ENCODE results near the gene SLC25A26. TPM values are rescaled to one million over a fixed set of nuclear protein-coding genes. Genes with fewer than 3 reads are reported as not detected.

SLC25A26 gene
- total and polyA plus RNA-seq, 7 donors: 17.8 to 42.8 (median 22.4) TPM

DNA sequence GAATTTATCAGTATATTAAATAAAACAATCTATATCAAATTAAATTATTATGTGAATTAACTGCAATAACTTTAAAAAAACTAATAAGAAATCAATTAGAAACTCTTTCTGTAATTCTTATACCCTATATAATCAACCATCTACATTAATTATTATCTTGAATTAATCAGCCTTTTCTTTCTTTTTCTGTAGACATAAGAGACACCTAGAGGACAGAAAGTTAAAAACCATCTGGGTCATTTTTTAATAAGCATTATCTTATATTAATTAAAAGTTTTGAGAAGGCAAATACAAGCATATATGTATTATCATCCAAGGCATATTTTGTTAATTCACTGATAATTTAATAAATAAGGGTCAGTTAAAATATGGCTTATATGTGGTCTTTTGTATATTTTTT, 24.2 kb upstream of the SLC25A26 start:
- Histone ChIP-seq H3K4me3 (no peak overlapping the region), H3K9me3 (no peaks in the 10 kb centered on the region), H3K27me3 (no peaks in the 10 kb centered on the region), H3K4me1 (peaks cover 0 to 4% (median 2%) of the 10 kb centered on the region in 4 donors), H3K36me3 (no peaks in the 10 kb centered on the region), H3K27ac (no peak overlapping the region)
- TF ChIP-seq EP300 (IDR thresholded peaks at IDR 0.05) (no peak), POLR2A (IDR thresholded peaks at IDR 0.05) (no peak), POLR2AphosphoS5 (IDR thresholded peaks at IDR 0.05) (no peak)
- TF ChIP-seq, protein P1, sequence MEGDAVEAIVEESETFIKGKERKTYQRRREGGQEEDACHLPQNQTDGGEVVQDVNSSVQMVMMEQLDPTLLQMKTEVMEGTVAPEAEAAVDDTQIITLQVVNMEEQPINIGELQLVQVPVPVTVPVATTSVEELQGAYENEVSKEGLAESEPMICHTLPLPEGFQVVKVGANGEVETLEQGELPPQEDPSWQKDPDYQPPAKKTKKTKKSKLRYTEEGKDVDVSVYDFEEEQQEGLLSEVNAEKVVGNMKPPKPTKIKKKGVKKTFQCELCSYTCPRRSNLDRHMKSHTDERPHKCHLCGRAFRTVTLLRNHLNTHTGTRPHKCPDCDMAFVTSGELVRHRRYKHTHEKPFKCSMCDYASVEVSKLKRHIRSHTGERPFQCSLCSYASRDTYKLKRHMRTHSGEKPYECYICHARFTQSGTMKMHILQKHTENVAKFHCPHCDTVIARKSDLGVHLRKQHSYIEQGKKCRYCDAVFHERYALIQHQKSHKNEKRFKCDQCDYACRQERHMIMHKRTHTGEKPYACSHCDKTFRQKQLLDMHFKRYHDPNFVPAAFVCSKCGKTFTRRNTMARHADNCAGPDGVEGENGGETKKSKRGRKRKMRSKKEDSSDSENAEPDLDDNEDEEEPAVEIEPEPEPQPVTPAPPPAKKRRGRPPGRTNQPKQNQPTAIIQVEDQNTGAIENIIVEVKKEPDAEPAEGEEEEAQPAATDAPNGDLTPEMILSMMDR (IDR thresholded peaks at IDR 0.05): no peak
- DNase-seq: no peak
- intact Hi-C loops (cut with DNase I): loop anchor here (10.0 kb wide), 1 partner anchor 412 kb away; no protein-coding TSS in a partner anchor

DNA sequence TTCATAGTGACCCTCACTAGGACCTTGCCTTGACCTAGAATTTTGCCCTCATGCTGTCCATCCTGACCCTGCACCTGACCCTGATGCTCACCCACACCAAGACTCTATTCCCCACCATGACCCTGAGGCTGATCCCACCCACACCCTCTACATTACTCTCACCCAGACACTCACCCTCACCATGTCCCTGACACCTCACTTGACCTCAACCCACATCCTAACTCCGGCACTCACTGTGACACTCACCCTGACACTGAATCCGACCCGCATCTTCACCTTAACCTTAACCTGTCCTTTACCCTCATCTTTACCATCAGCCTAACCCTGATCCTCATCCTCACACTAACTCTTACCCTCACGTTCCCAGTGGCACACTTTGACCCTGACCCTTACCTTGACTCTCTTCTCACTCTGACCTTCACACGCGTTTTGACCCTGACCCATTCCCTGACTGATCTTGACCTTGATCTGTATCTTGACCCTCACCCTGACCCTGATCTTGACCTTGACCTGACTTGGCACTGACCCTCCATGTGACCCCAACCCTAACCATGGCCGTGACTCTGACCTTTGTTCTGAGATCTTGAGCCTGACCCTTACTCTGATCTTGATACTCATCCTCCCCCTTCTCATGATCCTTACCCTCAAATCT, 22.2 kb upstream of the SLC25A26 start:
- Histone ChIP-seq H3K36me3 (no peaks in the 10 kb centered on the region), H3K27ac (no peak overlapping the region), H3K27me3 (no peaks in the 10 kb centered on the region), H3K4me3 (no peak overlapping the region), H3K9me3 (no peaks in the 10 kb centered on the region), H3K4me1 (peaks cover 0 to 4% (median 2%) of the 10 kb centered on the region in 4 donors)
- WGBS, 2 donors: 90 to 92% methylated on average over 7 of the region's 7 CpGs
- intact Hi-C loops (cut with DNase I): loop anchor here (10.0 kb wide), 1 partner anchor 414 kb away; no protein-coding TSS in a partner anchor
- TF ChIP-seq, protein P1 (IDR thresholded peaks at IDR 0.05): no peak
- TF ChIP-seq POLR2AphosphoS5 (IDR thresholded peaks at IDR 0.05): no peak
- no peak for TF ChIP-seq POLR2A (IDR thresholded peaks at IDR 0.05)
- no peak for TF ChIP-seq EP300 (IDR thresholded peaks at IDR 0.05)
- DNase-seq: no peak

DNA sequence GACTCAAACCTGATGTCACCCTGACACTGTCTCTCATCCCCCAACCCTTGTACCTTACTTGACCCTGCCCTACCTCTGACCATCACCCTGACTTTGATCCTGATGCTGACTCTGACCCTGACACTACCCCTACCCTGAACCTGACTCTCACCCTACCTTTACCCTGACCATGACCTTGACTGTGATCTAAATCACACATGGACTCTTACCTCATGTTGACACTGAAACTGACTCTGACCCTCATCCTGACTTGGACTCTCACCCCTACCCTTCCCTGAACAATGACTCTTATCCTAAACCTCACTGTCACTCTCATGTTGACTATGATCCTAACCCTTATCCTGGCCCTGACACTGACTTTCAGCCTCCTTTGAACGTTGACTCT, 21.7 kb upstream of the SLC25A26 start:
- Histone ChIP-seq H3K9me3 (no peaks in the 10 kb centered on the region), H3K27ac (no peak overlapping the region), H3K36me3 (no peaks in the 10 kb centered on the region), H3K4me1 (peaks cover 0 to 4% (median 2%) of the 10 kb centered on the region in 4 donors), H3K27me3 (no peaks in the 10 kb centered on the region), H3K4me3 (no peak overlapping the region)
- intact Hi-C loops (cut with DNase I): loop anchor here (10.0 kb wide), 1 partner anchor 414 kb away; no protein-coding TSS in a partner anchor
- 83% methylated on average over 1 of the region's 1 CpG for WGBS, 2 donors
- TF ChIP-seq, protein P1 (IDR thresholded peaks at IDR 0.05): no peak
- TF ChIP-seq EP300 (IDR thresholded peaks at IDR 0.05): no peak
- TF ChIP-seq POLR2AphosphoS5 (IDR thresholded peaks at IDR 0.05): no peak
- TF ChIP-seq POLR2A (IDR thresholded peaks at IDR 0.05): no peak
- DNase-seq: no peak

DNA sequence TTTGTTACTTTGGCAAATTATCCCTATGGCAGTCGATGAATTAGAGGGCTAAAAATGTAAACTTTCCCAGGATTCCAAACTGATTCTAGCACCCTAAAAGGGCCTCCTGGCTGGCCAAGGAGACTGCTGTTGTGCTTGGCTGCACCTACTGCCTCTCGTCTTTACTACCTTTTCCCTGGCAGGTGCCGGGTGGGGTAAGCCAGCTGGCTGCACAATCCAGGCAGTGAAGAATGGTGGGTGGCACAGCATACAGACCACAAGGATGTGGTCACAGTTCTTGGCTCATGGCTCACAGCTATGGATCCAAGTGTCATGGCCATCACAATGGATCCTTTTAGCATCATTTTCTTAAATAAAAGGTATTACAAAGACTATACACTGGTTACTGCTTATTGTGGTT, 20.7 kb upstream of the SLC25A26 start:
- peaks cover 0 to 2% (median under 1%) of the 10 kb centered on the region in 4 donors for H3K4me1 ChIP-seq
- H3K36me3 ChIP-seq: no peaks in the 10 kb centered on the region
- H3K27me3 ChIP-seq: no peaks in the 10 kb centered on the region
- TF ChIP-seq POLR2AphosphoS5 (IDR thresholded peaks at IDR 0.05) (no peak), EP300 (IDR thresholded peaks at IDR 0.05) (no peak), POLR2A (IDR thresholded peaks at IDR 0.05) (no peak)
- TF ChIP-seq, protein P1 (IDR thresholded peaks at IDR 0.05): no peak
- no peaks in the 10 kb centered on the region for H3K9me3 ChIP-seq
- H3K27ac ChIP-seq: no peak overlapping the region
- WGBS, 2 donors: 10 to 44% methylated on average over 3 of the region's 3 CpGs
- no peak overlapping the region for H3K4me3 ChIP-seq
- no peak for DNase-seq
- intact Hi-C loops (cut with DNase I): no loop called here

DNA sequence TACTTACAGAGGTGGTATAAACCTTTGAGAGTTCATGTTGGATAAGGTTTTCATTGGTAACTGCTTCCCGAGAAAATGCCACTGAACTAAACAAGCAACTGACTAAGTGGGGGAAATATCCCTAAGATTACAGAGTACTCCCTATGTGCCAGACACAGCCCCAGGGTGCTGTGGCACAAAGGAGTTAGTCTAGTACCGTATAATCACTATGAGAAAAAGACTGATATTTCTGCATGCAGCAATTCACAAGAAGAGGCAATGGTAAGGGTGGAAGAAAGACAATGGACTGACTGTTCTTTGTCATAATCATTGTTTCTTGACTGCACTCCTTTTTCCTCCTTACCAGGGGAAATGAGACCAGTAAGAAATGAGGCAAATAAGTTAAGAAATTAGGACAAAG, 20.0 kb upstream of the SLC25A26 start:
- Histone ChIP-seq H3K27ac (no peak overlapping the region), H3K27me3 (no peaks in the 10 kb centered on the region), H3K9me3 (no peaks in the 10 kb centered on the region), H3K36me3 (no peaks in the 10 kb centered on the region), H3K4me1 (no peaks in the 10 kb centered on the region), H3K4me3 (no peak overlapping the region)
- TF ChIP-seq POLR2AphosphoS5 (IDR thresholded peaks at IDR 0.05) (no peak), EP300 (IDR thresholded peaks at IDR 0.05) (no peak), POLR2A (IDR thresholded peaks at IDR 0.05) (no peak)
- TF ChIP-seq, protein P1 (IDR thresholded peaks at IDR 0.05): no peak
- DNase-seq: no peak
- 59 to 80% methylated on average over 2 of the region's 2 CpGs for WGBS, 2 donors
- intact Hi-C loops (cut with DNase I): no loop called here

Data from sigmoid colon (tissue), 7 donors.